HG02840 (cell line): ENCODE measurements around the gene NRROS.
A peak's percentile ranks its signal among the peaks of the same experiment; 100 is the strongest.
"Not testable (repeated sequence)": the region's sequence is repeated elsewhere in the genome, so short reads cannot be mapped to it uniquely, and the experiment has no call there.

Source experiments
- ATAC-seq: cut with Tn5 transposase; IDR thresholded peaks from one replicate; pipeline ENCODE4 v1.9.1; 2021; ENCODE audit warnings: mild to moderate bottlenecking, moderate library complexity, moderate number of reproducible peaks; ENCODE audit not compliant: unreplicated experiment, low FRiP score

NRROS gene

GRCh38 chr3:196624067-196624790 is 15.3 kb upstream of the NRROS start:
- no peak for ATAC-seq

- no peak for ATAC-seq
Measured at GRCh38 chr3:196624907-196625306, 14.6 kb upstream of the NRROS start.

GRCh38 chr3:196625331-196625730 is 14.2 kb upstream of the NRROS start:
- no peak for ATAC-seq

GRCh38 chr3:196627918-196628231 is 11.6 kb upstream of the NRROS start:
- no peak for ATAC-seq

- ATAC-seq = no peak
Measured at GRCh38 chr3:196629228-196629627, 10.3 kb upstream of the NRROS start.

GRCh38 chr3:196631682-196632045 is 7.8 kb upstream of the NRROS start:
- no peak for ATAC-seq

GRCh38 chr3:196632046-196632751 is 7.3 kb upstream of the NRROS start:
- peak; percentile 69 for ATAC-seq

- no peak for ATAC-seq
Measured at GRCh38 chr3:196633555-196634151, 5.8 kb upstream of the NRROS start.

- no peak for ATAC-seq
Measured at GRCh38 chr3:196634224-196634623, 5.3 kb upstream of the NRROS start.

GRCh38 chr3:196634829-196635228 is 4.7 kb upstream of the NRROS start:
- no peak for ATAC-seq

- ATAC-seq = no peak
Measured at GRCh38 chr3:196636369-196637349, 2.8 kb upstream of the NRROS start.

GRCh38 chr3:196637941-196638340 is 1.6 kb upstream of the NRROS start:
- not testable (repeated sequence) for ATAC-seq

GRCh38 chr3:196638861-196639482 is 522 bp upstream of the NRROS start:
- no peak for ATAC-seq

- ATAC-seq = no peak
Measured at GRCh38 chr3:196640297-196641018, 964 bp downstream of the NRROS start.

- no peak for ATAC-seq
Measured at GRCh38 chr3:196641333-196642054, 2.0 kb downstream of the NRROS start.

- no peak for ATAC-seq
Measured at GRCh38 chr3:196642434-196642833, 2.9 kb downstream of the NRROS start.

- peak; percentile 56 for ATAC-seq
Measured at GRCh38 chr3:196643201-196643749, 3.8 kb downstream of the NRROS start.

- no peak for ATAC-seq
Measured at GRCh38 chr3:196643761-196644160, 4.3 kb downstream of the NRROS start.

- no peak for ATAC-seq
Measured at GRCh38 chr3:196645096-196645495, 5.6 kb downstream of the NRROS start.
